Measurements from ENCODE around the gene SLC12A6. TPM values are rescaled to one million over a fixed set of nuclear protein-coding genes. Genes with fewer than 3 reads are reported as not detected.
"Not testable (repeated sequence)": the region's sequence is repeated elsewhere in the genome, so short reads cannot be mapped to it uniquely, and the experiment has no call there.

SLC12A6 gene
- polyA plus RNA-seq, 1 donor = 35.1 TPM

DNA sequence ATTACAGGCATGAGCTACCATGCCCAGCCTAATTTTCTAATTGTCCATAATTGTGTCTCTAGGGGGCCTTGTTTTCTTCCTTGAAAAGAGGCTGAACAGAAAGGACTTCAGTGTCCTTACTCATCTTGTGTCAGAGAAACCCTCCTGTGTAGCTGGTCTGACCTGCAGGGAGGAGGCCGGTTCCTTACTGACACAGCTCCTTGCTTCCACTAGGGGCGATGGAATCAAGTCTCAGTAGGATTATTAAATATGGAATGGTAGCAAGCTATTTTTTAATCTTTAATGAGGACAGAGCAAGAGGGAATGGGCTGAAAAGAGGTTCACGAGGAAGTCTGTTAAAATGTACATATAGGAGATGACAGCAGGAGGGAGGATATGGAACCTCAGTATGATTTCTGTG, 20.8 kb upstream of the SLC12A6 start:
- DNase-seq = no peak

DNA sequence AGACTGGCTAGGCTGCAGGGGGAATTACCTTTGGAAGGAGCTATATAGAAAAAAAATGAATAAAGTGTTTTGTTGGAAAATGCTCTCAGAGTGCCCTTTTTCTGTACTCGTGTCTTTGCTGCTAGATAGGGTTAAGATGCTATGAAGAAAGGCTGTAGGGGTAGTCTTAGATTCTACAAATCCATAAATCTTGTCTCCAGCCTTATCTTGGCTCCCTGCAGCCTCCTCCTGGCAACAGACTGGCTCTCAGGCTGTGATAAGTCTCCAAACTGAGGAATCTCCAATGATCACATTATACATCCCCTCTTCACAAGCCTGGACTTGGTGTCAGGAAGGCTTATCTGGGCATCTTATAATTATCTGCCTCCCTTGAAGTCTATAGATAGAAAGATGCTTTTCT, 20.1 kb upstream of the SLC12A6 start:
- DNase-seq = no peak

DNA sequence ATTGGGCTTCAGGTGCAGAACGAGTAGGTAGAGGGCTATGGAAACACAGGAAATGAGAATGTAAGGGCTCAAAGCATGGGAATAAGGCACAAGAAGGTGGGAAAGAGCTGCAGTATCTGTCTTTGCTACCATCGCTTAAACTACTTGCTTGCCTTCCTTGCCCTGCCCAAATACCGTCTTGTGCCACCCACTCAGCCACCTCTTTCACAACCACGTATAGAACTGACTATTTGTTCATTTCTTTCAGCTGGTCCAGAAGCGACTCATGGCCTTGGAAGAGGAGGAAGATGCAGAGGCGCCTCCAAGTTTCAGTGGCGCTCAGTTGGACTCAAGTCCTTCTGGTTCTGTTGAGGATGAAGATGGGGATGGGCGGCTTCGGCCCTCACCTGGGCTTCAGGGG, 17.7 kb upstream of the SLC12A6 start:
- DNase-seq = no peak

DNA sequence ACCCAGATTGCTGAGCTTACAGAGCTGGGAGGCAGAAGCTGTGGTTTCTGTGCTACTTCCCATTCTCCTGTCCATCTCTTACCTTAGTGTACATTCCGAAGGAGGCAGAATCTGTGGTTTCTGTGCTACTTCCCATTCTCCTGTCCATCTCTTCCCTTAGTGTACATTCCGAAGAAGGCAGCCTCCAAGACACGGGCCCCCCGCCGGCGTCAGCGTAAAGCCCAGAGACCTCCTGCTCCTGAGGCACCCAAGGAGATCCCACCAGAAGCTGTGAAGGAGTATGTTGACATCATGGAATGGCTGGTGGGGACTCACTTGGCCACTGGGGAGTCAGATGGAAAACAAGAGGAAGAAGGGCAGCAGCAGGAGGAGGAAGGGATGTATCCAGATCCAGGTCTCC, 16.7 kb upstream of the SLC12A6 start:
- no peak for DNase-seq

DNA sequence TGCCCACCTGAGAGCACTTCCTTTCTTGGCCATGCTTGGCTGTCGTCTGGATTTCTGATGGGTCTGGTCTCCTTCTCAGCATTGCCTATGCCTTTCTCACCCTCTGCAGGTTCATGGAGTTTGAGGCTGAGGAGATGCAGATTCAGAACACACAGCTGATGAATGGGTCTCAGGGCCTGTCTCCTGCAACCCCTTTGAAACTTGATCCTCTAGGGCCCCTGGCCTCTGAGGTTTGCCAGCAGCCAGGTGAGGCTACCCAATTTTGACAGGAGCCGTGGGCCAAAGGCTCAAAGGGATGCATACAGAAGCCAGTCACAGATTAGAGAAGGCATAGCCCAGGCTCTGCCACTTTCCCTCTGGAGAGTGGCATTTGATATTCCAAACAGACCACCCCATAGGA, 16.0 kb upstream of the SLC12A6 start:
- DNase-seq = no peak

DNA sequence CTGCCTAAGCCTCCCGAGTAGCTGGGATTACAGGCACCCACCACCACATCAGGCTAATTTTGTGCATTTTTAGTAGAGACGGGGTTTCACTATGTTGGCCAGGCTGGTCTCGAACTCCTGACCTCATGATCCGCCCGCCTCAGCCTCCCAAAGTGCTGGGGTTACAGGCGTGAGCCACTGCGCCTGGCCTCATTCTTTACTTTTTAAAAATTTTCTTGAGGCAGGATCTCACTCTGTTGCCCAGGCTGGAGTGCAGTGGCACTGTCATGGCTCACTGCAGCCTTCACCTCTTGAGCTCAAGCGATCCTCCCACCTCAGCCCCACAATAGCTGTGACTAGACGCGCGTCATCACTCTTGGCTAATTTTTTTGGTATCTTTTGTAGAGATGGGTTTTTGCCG, 15.4 kb upstream of the SLC12A6 start:
- DNase-seq = not testable (repeated sequence)

DNA sequence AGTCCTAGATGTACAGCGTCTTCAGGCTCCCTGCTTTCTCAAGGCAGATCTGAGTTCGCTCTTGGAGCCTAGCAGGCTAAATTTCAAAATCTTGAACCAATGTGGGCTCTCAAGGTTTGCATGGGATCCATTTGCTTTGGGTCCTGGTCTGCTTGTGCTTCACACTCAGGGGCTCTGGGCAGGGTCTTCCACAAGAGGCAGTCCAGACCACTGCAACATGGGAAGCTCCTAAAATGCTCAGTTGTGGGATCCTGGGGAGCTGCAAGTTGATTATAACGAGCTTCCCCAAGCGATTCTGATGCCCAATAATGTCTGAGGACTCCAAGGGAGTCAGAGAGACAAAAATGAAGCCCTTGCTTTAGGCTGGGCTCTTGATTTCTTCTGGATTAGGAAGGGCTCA, 12.2 kb upstream of the SLC12A6 start:
- DNase-seq = no peak

DNA sequence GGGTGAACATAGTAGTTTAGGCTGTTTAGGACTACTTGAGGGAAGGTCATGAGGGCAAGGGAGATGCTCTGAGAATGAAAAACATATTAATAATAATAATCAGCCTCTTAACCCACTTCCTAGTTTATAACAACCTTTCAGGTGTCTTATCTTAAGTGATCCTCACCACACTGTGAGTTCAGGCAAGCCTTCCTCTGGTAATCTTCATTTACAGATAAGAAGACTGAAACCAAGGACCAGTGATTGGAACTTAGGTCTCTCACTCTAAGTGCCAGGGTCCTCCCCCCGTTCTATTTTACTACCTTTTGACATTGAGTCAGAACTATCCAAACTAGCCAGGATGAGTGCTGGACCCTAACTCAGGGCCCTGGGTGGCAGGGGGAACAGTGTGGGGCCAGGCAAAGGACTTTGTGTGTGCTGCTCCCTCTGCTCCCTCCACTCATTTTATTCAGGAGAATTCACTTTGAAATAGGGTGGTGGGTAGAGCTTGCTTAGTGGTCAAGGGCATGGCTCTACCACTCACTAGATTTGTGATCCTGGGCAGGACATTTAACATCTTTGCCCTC, 11.2 kb upstream of the SLC12A6 start:
- DNase-seq = no peak

DNA sequence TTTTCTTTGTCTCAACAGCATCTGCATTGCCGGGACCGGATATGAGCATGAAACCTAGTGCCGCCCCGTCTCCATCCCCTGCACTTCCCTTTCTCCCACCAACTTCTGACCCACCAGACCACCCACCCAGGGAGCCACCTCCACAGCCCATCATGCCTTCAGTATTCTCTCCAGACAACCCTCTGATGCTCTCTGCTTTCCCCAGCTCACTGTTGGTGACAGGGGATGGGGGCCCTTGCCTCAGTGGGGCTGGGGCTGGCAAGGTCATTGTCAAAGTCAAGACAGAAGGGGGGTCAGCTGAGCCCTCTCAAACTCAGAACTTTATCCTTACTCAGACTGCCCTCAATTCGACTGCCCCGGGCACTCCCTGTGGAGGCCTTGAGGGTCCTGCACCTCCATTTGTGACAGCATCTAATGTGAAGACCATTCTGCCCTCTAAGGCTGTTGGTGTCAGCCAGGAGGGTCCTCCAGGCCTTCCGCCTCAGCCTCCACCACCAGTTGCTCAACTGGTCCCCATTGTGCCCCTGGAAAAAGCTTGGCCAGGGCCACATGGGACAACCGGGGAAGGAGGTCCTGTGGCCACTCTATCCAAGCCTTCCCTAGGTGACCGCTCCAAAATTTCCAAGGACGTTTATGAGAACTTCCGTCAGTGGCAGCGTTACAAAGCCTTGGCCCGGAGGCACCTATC, 10.5 kb upstream of the SLC12A6 start:
- no peak for DNase-seq

DNA sequence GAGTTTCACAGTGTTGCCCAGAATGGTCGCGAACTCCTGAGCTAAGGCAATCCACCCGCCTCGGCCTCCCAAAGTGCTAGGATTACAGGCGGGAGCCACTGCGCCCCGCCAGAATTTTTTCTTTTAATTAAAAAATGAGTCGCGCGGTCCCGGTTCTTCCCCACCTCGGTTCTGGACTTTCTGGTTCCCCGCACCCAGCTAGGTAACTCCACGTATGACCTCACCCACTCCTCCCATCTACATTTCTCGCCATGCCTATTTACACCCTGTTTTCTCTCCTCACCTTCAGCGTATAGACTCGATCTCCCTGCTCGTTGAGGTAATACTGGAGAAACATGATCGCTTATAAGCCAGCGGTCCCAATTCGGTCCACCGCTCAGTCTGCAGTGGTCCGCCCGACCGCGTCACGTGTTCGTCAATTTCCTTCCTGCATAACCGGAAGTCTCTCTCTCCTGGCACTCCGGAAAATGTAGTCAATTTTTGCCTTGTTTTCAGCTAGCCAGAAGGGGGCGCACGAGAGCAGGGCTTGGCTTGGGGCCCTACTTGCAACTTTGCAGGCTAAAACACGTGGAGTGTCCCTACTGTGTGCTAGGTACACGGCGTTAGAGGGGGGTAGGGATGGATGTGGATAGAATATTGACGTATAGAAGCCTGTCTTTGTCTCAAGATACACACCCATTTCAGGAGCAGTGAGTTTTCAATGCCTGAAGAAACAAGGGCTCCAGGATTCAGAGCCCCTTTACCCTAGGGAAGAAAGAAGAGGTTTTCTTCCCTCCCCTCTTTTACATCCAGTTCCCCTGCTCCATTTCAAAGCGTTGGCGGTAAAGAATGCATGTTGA, 5.4 kb upstream of the SLC12A6 start, which contains the start of the genes NOP10 and NUTM1:
Gene NOP10 (minus strand): TSS at position 400 of the 839 bp plus-strand sequence. CDS start 63 bp downstream, at position 337.
Gene NUTM1 (plus strand): TSS at position 579 of the 839 bp plus-strand sequence. CDS start 382 bp downstream, outside the sequence.
- peak; percentile 89 for DNase-seq

DNA sequence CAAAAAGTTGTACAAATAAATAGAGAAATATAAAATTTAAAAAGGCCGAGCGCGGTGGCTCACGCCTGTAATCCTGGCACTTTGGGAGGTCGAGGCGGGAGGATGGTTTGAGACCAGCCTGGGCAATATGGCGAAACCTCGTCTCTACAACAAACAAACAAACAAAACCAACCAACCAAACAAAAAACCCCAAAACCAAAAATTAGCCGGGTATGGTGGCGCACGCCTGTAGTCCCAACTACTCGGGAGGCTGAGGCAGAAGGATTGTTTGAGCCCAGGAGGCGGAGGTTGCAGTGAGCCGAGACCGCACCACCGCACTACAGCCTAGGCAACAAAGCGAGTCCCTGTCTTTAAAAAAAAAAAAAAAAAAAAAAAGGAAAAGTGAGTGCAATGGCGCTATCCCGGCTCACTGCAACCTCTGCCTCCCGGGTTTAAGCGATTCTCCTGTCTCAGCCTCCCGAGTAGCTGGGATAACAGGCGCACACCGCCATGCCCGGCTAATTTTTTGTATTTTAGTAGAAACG, 4.7 kb upstream of the SLC12A6 start:
- DNase-seq = not testable (repeated sequence)

DNA sequence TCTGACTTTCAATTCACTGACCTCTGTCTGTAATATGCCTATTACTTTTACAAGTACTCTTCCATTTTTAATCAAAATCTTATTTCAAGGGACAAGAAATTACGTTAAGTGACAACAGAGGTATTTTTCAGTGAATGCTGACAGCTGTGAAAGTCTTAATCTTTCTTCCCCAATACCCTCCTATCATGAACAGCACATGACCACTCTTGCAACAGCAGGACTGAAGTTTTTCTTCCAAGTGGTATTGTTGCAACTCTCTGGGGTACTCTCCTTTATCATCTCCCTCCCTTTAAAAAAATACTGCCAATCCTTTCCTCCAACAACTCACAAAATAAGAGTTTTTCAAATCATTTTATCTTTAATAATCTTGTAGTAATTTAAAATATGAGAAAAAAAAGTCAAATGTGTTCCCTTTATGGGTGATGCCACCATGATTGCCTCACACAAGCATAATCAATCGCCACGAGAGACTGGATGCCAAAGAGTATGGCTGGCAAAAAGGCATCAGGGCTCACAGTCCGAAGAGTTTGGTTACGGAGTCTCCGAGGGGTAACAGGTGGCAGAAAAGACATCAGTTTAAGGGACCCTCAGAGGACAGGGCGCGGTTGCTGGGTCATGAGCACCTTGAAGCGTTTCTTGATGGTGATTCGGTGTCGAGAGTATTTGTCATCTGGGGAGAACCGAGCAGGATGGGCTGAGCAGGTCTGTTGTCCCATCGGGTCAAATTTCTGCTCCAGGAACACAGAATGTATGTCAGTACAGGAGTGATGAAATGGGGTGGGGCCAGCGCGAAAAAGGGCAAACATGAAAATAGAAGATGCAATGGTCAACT, 4.0 kb upstream of the SLC12A6 start:
- no peak for DNase-seq

DNA sequence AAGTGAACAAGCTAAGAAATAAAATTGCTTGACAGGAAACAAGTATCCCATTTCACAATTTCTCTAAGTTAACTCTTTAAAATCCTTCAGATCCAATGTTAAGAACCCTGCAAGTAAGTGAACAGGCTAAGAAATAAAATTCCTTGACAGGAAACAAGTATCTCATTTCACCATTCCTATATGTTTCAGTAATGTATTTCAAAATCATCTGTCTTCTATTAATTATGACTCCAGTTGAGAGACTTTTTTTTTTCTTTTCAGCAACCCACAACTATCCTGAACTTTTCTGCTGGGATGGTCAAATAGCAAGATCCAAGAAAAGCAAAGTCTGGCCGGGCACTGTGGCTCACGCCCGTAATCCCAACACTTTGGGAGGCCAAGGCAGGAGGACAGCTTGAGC, 2.4 kb upstream of the SLC12A6 start:
- DNase-seq = no peak

DNA sequence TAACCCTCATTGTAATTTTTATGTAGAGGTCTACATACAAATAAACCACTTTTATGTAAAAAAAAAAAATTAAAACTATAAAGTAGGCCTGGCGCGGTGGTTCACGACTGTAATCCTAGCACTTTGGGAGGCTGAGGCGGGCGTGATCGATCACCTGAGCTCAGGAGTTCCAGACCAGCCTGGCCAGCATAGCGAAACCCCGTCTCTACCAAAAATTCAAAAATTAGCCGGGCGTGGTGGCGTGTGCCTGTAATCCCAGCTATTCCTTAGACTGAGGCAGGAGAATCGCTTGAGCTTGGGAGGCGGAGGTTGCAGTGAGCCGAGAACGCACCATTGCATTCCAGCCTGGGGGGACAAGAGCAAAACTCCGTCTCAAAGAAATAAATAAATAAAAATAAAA, 766 bp upstream of the SLC12A6 start:
- DNase-seq = no peak

DNA sequence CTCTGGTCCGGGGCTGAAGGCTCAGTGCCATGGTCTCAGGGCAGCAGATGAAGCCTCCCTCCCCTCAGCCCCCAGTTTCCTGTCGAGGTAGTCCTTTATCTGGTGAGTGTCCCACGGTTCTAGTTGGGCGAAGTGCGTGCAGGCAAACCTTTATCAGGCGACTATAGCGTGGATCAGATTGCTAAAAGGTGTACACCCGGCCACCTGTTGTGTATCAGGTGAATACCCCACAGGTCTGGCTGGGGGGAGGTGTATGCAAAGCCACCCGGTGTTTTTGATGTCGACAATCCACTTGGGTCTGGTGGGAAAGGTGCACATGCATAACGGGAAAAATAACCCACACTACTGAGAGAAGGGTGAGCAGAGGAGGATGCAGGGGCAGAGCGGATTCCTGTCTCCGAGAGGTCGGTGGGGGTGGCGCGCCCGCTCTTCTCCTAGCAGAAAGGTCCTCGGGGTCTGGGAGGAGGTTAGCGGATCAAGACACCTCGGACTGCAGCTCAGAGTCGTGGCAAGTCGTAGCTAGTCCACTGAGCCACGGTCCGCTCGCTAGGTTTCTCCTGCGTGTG, 507 bp downstream of the SLC12A6 start:
- DNase-seq = no peak

DNA sequence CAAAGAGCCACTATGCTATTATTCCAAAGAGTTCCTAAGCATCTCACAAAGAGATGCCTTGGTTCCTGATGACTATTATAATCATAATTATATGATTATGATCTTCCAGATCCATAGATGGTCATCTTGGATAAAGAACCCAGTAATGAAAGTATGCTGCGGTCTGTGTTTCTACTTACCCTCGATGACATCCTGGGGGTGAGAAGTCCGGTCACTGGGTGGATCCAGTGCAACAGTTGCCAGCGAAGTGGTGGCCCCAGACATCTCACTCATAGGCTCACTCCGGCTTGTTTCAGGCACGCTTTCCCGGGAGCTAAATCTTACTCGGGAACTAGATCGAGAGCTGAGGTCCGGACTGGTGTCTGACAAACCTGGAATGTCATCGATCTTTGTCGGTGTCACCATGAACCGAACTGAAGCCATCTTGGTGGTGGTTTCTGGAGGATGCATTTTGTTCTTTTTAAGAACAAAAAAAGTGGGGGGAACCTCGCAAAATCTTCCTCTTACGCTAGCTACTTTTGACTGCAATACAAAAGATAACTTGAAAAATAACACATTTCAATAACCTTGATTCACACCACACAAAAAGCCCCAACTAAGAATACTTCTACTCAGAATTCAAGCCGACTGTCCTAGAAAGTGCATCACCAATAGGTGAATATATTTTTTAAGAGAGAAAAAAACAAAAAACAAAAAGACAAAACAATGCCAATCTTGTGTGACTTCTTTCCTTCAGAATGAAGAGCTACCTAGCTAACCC, 1.2 kb downstream of the SLC12A6 start:
- DNase-seq = no peak

DNA sequence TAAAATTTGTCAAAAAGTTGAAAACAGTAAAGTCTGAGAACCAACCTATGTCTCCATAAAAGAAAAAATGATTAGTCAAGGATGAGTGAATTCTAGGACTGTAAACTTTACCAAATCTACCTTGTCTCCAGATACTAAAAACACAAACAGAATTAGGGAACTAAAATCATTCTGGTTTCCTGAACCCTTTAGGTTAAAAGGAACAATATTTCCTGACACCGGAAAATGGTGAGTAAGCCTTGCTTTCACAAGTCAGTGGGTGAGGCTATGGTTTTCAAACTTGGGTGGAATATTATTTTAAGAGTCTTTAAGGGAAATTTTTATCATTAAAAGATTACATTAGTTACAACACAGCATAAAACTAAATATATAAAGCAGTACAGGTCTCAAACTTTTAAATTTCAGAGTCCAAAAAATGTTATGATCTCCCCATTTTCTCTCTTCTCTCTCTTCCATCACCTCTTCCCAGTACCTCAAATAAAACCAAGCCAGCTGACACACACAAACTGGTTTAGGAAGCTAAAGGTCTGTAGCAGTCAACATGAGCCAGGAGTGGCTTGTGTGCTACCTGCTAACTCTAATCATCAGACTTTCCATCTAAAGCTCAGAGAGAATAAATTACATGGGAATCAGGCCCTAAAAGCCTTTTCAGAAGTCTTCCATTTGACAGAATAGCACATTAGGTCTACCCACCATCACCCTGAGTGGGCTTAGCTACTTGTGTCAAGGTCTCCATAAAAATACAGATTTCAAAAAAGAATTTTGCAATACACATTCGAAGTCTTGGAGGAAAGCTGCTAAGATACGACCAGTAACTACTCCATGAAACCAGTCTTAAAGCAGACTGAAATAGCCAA, 2.2 kb downstream of the SLC12A6 start:
- DNase-seq = no peak

DNA sequence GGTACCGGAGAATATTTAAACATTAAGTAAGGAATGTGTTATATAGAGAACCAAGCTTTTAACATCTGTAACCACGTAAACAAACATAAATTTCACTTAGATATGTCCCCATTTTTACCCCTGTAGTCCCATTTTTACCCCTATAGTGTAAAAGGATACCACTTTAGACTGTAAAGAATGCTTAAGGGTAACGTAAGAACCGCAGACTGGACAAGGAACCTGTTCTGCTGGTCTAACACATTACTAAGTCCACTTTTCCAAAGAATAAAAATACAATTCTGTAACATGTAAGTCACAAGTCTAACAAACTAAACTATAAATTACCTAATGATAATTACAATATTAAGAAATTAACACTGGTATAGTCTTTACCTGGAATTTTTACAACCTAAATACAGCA, 2.9 kb downstream of the SLC12A6 start:
- no peak for DNase-seq

DNA sequence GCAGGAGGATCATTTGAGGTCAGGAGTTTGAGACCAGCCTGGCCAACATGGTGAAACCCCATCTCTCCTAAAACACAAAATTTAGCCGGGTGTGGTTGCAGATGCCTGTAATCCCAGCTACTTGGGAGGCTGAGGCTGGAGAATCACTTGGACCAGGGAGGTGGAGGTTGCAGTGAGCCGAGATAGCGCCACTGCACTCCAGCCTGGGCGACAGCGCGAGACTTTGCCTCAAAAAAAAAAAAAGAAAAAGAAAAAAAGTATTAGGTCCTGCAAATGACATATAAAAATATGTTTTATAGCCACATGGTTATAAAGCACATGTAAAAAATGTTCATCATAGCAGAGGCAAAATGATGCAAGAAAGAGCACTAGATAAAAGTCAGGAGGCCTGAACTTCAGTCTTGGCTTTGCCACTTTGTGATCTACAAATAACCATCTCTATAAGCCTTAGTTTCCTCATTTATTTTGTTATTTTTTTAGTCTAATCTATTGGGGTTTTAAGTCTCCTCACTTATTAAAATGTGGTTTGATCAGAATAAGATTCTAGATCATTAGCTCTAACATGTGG, 4.9 kb downstream of the SLC12A6 start:
- DNase-seq = no peak
